ENCODE data around the gene ITIH2. TPM values are rescaled to one million over a fixed set of nuclear protein-coding genes. Genes with fewer than 3 reads are reported as not detected.

ITIH2 gene
- polyA plus RNA-seq, 3 donors = not detected

DNA sequence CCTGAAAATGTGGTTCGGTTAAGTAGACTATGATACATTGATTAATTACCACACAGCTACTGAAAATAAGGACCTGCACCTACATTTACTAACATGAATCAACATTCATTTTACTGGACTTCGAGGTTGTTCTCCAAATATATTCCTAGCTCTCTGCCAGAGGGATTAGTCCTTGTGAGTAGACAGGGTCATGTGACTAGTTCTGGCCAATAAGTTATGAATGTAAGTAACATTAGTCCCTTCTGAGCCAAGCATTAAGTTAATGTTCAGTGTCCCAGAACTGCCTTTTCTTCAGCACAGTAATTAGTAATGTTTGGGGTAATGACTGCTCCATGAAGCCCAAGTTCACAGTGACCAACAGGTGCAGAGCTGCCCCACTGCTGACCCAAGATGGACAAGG lies 45.6 kb upstream of the ITIH2 start:
- Histone ChIP-seq H3K4me2 (replicated peaks; ENCODE audit: extremely low read depth, low read length, poor library complexity, severe bottlenecking) (no peak overlapping the region), H2AFZ (ENCODE audit: insufficient read depth, low read depth, low read length, poor library complexity, severe bottlenecking) (no peak overlapping the region), H3K4me3 (replicated peaks in 1 of 3; ENCODE audit: low read depth in 2 of 3, low read length in 3 of 3) (no peak overlapping the region), H3K27me3 (ENCODE audit: control insufficient read depth in 2 of 2, insufficient read depth in 2 of 2, low read length in 2 of 2) (peaks cover 6 to 20% of the 10 kb centered on the region in 2 donors), H3K27ac (ENCODE audit: low read depth in 1 of 2, low read length in 2 of 2) (no peak overlapping the region), H4K20me1 (ENCODE audit: insufficient read depth, low read length) (no peaks in the 10 kb centered on the region), H3K4me1 (ENCODE audit: control insufficient read depth in 1 of 2, insufficient read depth in 2 of 2, low read length in 2 of 2) (no peaks in the 10 kb centered on the region), H3K36me3 (replicated peaks in 1 of 2; ENCODE audit: control insufficient read depth in 1 of 2, insufficient read depth in 2 of 2, low read length in 2 of 2) (no peaks in the 10 kb centered on the region), H3K9me3 (replicated peaks in 1 of 2; ENCODE audit: control insufficient read depth in 1 of 2, insufficient read depth in 1 of 2, low read length in 2 of 2) (no peaks in the 10 kb centered on the region), H3K9ac (ENCODE audit: insufficient read depth, low read length, poor library complexity, severe bottlenecking) (no peak overlapping the region), H3K79me2 (ENCODE audit: insufficient read depth, low read length) (no peaks in the 10 kb centered on the region)
- Mint-ChIP-seq H3K4me3 (no peak overlapping the region), H3K36me3 (no peaks in the 10 kb centered on the region), H3K27me3 (ENCODE audit: low read depth in 3 of 3) (peaks cover 6 to 34% (median 18%) of the 10 kb centered on the region in 3 donors), H3K9me3 (peaks cover 0 to 3% (median 0%) of the 10 kb centered on the region in 7 donors), H3K4me1 (no peaks in the 10 kb centered on the region), H3K27ac (no peak overlapping the region)
- WGBS (ENCODE audit: insufficient coverage) = no CpG with 5 or more reads among the region's 2 CpGs
- DNase-seq = no peak
- TF ChIP-seq, protein P1, sequence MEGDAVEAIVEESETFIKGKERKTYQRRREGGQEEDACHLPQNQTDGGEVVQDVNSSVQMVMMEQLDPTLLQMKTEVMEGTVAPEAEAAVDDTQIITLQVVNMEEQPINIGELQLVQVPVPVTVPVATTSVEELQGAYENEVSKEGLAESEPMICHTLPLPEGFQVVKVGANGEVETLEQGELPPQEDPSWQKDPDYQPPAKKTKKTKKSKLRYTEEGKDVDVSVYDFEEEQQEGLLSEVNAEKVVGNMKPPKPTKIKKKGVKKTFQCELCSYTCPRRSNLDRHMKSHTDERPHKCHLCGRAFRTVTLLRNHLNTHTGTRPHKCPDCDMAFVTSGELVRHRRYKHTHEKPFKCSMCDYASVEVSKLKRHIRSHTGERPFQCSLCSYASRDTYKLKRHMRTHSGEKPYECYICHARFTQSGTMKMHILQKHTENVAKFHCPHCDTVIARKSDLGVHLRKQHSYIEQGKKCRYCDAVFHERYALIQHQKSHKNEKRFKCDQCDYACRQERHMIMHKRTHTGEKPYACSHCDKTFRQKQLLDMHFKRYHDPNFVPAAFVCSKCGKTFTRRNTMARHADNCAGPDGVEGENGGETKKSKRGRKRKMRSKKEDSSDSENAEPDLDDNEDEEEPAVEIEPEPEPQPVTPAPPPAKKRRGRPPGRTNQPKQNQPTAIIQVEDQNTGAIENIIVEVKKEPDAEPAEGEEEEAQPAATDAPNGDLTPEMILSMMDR (IDR thresholded peaks at IDR 0.05) = no peak
- intact Hi-C loops (cut with micrococcal nuclease) = no loop called here

DNA sequence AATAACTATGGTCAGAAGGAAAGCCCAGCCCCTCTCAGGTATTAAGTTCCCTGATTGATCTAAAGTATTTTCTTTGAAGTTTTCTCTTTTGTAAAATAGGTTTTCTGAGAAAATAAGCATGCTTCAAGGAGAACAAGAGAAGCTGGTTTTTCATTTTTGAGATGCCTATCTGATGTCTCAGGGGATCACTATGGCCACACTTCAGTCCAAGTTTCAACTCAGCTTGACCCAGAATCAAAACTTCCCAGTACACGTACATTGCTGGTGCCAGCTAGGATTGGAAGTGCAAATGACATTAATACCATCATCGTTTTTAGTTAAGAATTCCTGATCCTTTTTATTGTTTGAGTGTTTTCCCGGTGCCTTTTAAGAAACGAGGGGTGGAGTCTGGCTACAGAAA lies 43.6 kb upstream of the ITIH2 start:
- H3K4me2 ChIP-seq (replicated peaks; ENCODE audit: extremely low read depth, low read length, poor library complexity, severe bottlenecking) = no peak overlapping the region
- 95% methylated on average over 3 of the region's 4 CpGs for WGBS (ENCODE audit: insufficient coverage)
- no peak overlapping the region for H3K4me3 ChIP-seq (replicated peaks in 1 of 3; ENCODE audit: low read depth in 2 of 3, low read length in 3 of 3)
- no peaks in the 10 kb centered on the region for H3K4me1 ChIP-seq (ENCODE audit: control insufficient read depth in 1 of 2, insufficient read depth in 2 of 2, low read length in 2 of 2)
- H2AFZ ChIP-seq (ENCODE audit: insufficient read depth, low read depth, low read length, poor library complexity, severe bottlenecking) = no peak overlapping the region
- Mint-ChIP-seq H3K4me1 (no peaks in the 10 kb centered on the region), H3K27ac (no peak overlapping the region), H3K9me3 (peaks cover 0 to 3% (median 0%) of the 10 kb centered on the region in 7 donors), H3K4me3 (no peak overlapping the region), H3K27me3 (ENCODE audit: low read depth in 3 of 3) (peaks cover 6 to 41% (median 30%) of the 10 kb centered on the region in 3 donors), H3K36me3 (no peaks in the 10 kb centered on the region)
- H3K9ac ChIP-seq (ENCODE audit: insufficient read depth, low read length, poor library complexity, severe bottlenecking) = no peak overlapping the region
- no peaks in the 10 kb centered on the region for H3K79me2 ChIP-seq (ENCODE audit: insufficient read depth, low read length)
- H3K27ac ChIP-seq (ENCODE audit: low read depth in 1 of 2, low read length in 2 of 2) = no peak overlapping the region
- TF ChIP-seq, protein P1 (IDR thresholded peaks at IDR 0.05) = no peak
- H3K27me3 ChIP-seq (ENCODE audit: control insufficient read depth in 2 of 2, insufficient read depth in 2 of 2, low read length in 2 of 2) = peaks cover 15 to 36% of the 10 kb centered on the region in 2 donors
- intact Hi-C loops (cut with micrococcal nuclease) = no loop called here
- no peaks in the 10 kb centered on the region for H3K36me3 ChIP-seq (replicated peaks in 1 of 2; ENCODE audit: control insufficient read depth in 1 of 2, insufficient read depth in 2 of 2, low read length in 2 of 2)
- H4K20me1 ChIP-seq (ENCODE audit: insufficient read depth, low read length) = no peaks in the 10 kb centered on the region
- no peak for DNase-seq
- H3K9me3 ChIP-seq (replicated peaks in 1 of 2; ENCODE audit: control insufficient read depth in 1 of 2, insufficient read depth in 1 of 2, low read length in 2 of 2) = no peaks in the 10 kb centered on the region

Data from CD14-positive monocyte (primary cell).